ENCODE data around the gene RNF144A. TPM values are rescaled to one million over a fixed set of nuclear protein-coding genes. Genes with fewer than 3 reads are reported as not detected.
A peak's percentile ranks its signal among the peaks of the same experiment; 100 is the strongest.

Gene RNF144A
- total RNA-seq, 1 experiment from 2014 or later, result 10.6 TPM

- Histone ChIP-seq H2BK120ac (ENCODE audit: low read depth, low read length, poor library complexity, severe bottlenecking) (no peak overlapping the region), H3K4me1 (ENCODE audit: insufficient read depth, low read length) (no peaks in the 10 kb centered on the region), H3K9me3 (ENCODE audit: control insufficient read depth, low read depth, low read length) (no peaks in the 10 kb centered on the region), H3K79me1 (ENCODE audit: insufficient read depth, low read depth, low read length, poor library complexity, severe bottlenecking) (no peaks in the 10 kb centered on the region), H2AK5ac (ENCODE audit: insufficient read length, low read length) (no peak overlapping the region), H3K27ac (ENCODE audit: insufficient read length, low read depth, low read length) (no peak overlapping the region), H4K8ac (replicated peaks; ENCODE audit: insufficient read length, low read depth, low read length) (no peak overlapping the region), H3K4ac (ENCODE audit: low read depth, low read length) (no peak overlapping the region), H3K79me2 (ENCODE audit: insufficient read depth, low read length) (no peaks in the 10 kb centered on the region), H4K5ac (ENCODE audit: insufficient read length, low read depth, low read length) (no peak overlapping the region), H2BK20ac (ENCODE audit: low read depth, low read length, poor library complexity, severe bottlenecking) (no peak overlapping the region), H4K20me1 (ENCODE audit: control insufficient read depth, insufficient read depth, insufficient read length) (no peaks in the 10 kb centered on the region), H3K14ac (ENCODE audit: insufficient read depth, low read length) (no peak overlapping the region), H4K91ac (ENCODE audit: insufficient read length, low read depth, low read length) (no peak overlapping the region), H2BK5ac (ENCODE audit: insufficient read length, low read length) (no peak overlapping the region), H2AFZ (ENCODE audit: low read length) (no peak overlapping the region), H3K18ac (ENCODE audit: insufficient read length, low read depth, low read length) (no peak overlapping the region), H3K27me3 (ENCODE audit: insufficient read depth, low read length) (no peaks in the 10 kb centered on the region), H3K4me2 (ENCODE audit: insufficient read depth, insufficient read length, low read length) (no peak overlapping the region), H2BK15ac (ENCODE audit: low read depth, low read length) (no peak overlapping the region), H2BK12ac (ENCODE audit: insufficient read length, low read depth, low read length) (no peak overlapping the region), H3K9ac (ENCODE audit: extremely low read depth, insufficient read length, low read length) (no peak overlapping the region), H3T11ph (ENCODE audit: low read length) (no peak overlapping the region), H3K23me2 (ENCODE audit: insufficient read length, low read depth, low read length, poor library complexity, severe bottlenecking) (peaks cover 6% of the 10 kb centered on the region), H3K56ac (ENCODE audit: insufficient read length, low read depth, low read length) (no peak overlapping the region), H3K23ac (ENCODE audit: insufficient read length, low read depth, low read length) (no peak overlapping the region)
- WGBS (ENCODE audit: extremely low coverage, insufficient read length, low lambda C conversion rate), result no CpG with 5 or more reads among the region's 8 CpGs
- no peak for DNase-seq
- Mint-ChIP-seq H3K4me3 (no peak overlapping the region), H3K9me3 (no peaks in the 10 kb centered on the region), H3K27ac (no peak overlapping the region; a peak in 1 of 7 replicates), H3K27me3 (ENCODE audit: low read depth) (peaks cover 11% of the 10 kb centered on the region), H3K4me1 (peaks cover 21 to 24% of the 10 kb centered on the region in 2 experiments), H3K36me3 (ENCODE audit: insufficient read depth in 1 of 3, low read depth in 3 of 3) (peaks cover 0 to 6% (median 3%) of the 10 kb centered on the region in 3 experiments; a peak in 5 of 7 replicates)
- peak; percentile 40; the same call in 2 of the 3 replicates for TF ChIP-seq CTCF (conservative IDR thresholded peaks at IDR 0.05)
These were observed 5.0 kb downstream of the RNF144A start for GRCh38 chr2:6922201-6922656.

All from H9 (cell line).